Esophagus muscularis mucosa (tissue), 4 donors: ENCODE measurements around the gene MSH2. TPM values are rescaled to one million over a fixed set of nuclear protein-coding genes. Genes with fewer than 3 reads are reported as not detected.

Experiments
- DNase-seq: peaks from one replicate; pipeline ENCODE4 v3.0.0-alpha.2; 2017; ENCODE audit errors: extremely low spot score
- H3K27ac ChIP-seq, 4 donors: fragments of 200-600 bp; sonication (generic); replicated peaks in 1 of 4; 1 replicate in 3 of 4; 2 replicates in 1 of 4; pipeline ENCODE4 v1.5.1; 2016 to 2019; ENCODE audit warnings: mild to moderate bottlenecking in 1 of 4
- H3K27me3 ChIP-seq, 4 donors: fragments of 200-600 bp; sonication (generic); one replicate each; pipeline versions ENCODE4 v1.5.1 to v1.6.0; 2016 to 2019
- H3K36me3 ChIP-seq, 4 donors: fragments of 200-600 bp; sonication (generic); one replicate each; pipeline ENCODE4 v1.5.1; 2016 to 2019
- H3K4me1 ChIP-seq, 4 donors: fragments of 200-600 bp; sonication (generic); one replicate each; pipeline ENCODE4 v1.5.1; 2016 to 2019
- H3K4me3 ChIP-seq, 4 donors: fragments of 200-600 bp; sonication (generic); 1 replicate in 2 of 4; 2 replicates in 2 of 4; pipeline ENCODE4 v1.5.1; 2016 to 2019; ENCODE audit warnings: mild to moderate bottlenecking in 4 of 4, moderate library complexity in 1 of 4
- H3K9me3 ChIP-seq, 4 donors: fragments of 200-600 bp; sonication (generic); 1 replicate in 3 of 4; 2 replicates in 1 of 4; pipeline ENCODE4 v1.5.1; 2016 to 2019
- CTCF ChIP-seq, 3 experiments: fragments of 200-600 bp in 2 of 3; fragments of 450-650 bp in 1 of 3; sonication (generic) in 2 of 3; IDR thresholded peaks; one replicate each; pipeline ENCODE4 v1.5.1; 2017 to 2019; ENCODE audit warnings: antibody characterized with exemption in 3 of 3, mild to moderate bottlenecking in 2 of 3, moderate library complexity in 1 of 3
- EP300 ChIP-seq: sonication (generic); formaldehyde crosslinking; IDR thresholded peaks from one replicate; pipeline ENCODE4 v1.6.1; 2017; ENCODE audit warnings: antibody characterized with exemption
- POLR2A ChIP-seq: fragments of 450-650 bp; IDR thresholded peaks from one replicate; pipeline ENCODE4 v1.6.1; 2017; ENCODE audit warnings: antibody characterized with exemption, moderate library complexity, mild to moderate bottlenecking, low read depth
- POLR2AphosphoS5 ChIP-seq, 2 donors: sonication (generic); formaldehyde crosslinking; IDR thresholded peaks; one replicate each; pipeline ENCODE4 v1.6.1; 2017; ENCODE audit warnings: antibody characterized with exemption in 2 of 2
- WGBS: methylation state at CpG from one replicate; pipeline ENCODE4 v1.1.5; 2018; 5-methylcytosine and 5-hydroxymethylcytosine counted together
- intact Hi-C: fragments of 100-400 bp; cut with DNase I; formaldehyde crosslinking; loops from one replicate; pipeline ENCODE4 v1.15.1; 2023
- total RNA-seq, 4 donors: library from RNA; depleted of rRNA; stranded (reverse); fragments of >200 nt; gene quantifications; one replicate each; pipeline versions ENCODE4 v1.1.0 to v1.2.1, GENCODE V29; 2016

Gene MSH2
- total RNA-seq, 4 donors from 2014 or later: 5.6 to 9.9 (median 7.6) TPM

DNA sequence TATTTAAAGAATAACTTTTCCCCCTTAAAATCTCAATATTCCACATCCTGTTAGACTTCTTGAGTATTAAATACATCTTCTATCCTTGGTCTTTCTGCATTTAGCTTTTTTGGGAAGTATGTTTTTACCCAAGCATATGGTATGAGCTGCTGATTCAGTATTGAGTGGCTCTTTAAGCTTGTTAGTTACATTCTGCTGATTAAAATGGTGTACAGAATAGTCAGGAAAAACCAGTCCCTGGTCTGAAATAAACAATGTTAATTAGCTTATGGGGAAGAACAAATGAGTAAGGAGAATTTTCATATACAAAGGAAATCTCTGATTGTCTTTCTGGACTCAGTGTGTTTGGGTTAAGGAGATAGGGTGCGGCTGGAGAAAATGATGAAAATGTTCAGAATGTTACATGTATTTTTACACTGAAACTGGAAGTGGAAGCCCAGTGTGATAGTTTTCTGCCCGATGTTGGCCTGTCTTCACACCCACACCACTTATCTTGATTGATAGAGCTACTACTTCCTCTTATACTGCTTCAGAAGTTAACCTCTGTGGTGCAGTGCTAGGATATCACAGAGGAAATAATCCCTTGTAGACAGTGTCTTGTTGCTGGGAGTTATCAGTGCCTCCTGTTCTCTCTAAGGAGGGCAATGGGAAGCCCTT lies 84.0 kb downstream of the MSH2 start:
- no peaks in the 10 kb centered on the region for H3K9me3 ChIP-seq
- 45% methylated on average over 2 of the region's 2 CpGs for whole genome bisulfite sequencing
- no peak overlapping the region for H3K27ac ChIP-seq
- TF ChIP-seq POLR2AphosphoS5 (IDR thresholded peaks at IDR 0.05) (no peak), CTCF (IDR thresholded peaks at IDR 0.05) (no peak), EP300 (no peak), POLR2A (no peak)
- no peaks in the 10 kb centered on the region for H3K27me3 ChIP-seq
- no peak overlapping the region for H3K4me3 ChIP-seq
- no peak for DNase-seq
- peaks cover 0 to 10% (median 8%) of the 10 kb centered on the region in 4 donors for H3K4me1 ChIP-seq
- intact Hi-C loops: no loop called here
- H3K36me3 ChIP-seq: peaks cover 0 to 11% (median 6%) of the 10 kb centered on the region in 4 donors

GRCh38 chr2:47487498-47487875 lies 84.5 kb downstream of the MSH2 start:
- H3K4me1 ChIP-seq: peaks cover 0 to 10% (median 8%) of the 10 kb centered on the region in 4 donors
- intact Hi-C loops: no loop called here

GRCh38 chr2:47488870-47489584 lies 86.1 kb downstream of the MSH2 start:
- no peaks in the 10 kb centered on the region for H3K9me3 ChIP-seq
- WGBS: 74% methylated on average over 9 of the region's 9 CpGs
- DNase-seq: no peak
- H3K27me3 ChIP-seq: no peaks in the 10 kb centered on the region
- TF ChIP-seq POLR2A (no peak), EP300 (no peak), POLR2AphosphoS5 (IDR thresholded peaks at IDR 0.05) (no peak), CTCF (IDR thresholded peaks at IDR 0.05) (no peak)
- no peak overlapping the region for H3K27ac ChIP-seq
- H3K36me3 ChIP-seq: peaks cover 0 to 5% (median under 1%) of the 10 kb centered on the region in 4 donors
- H3K4me1 ChIP-seq: peaks cover 0 to 10% (median 8%) of the 10 kb centered on the region in 4 donors
- intact Hi-C loops: no loop called here
- no peak overlapping the region for H3K4me3 ChIP-seq

More at GRCh38 chr2:47487498-47487875, 84.5 kb downstream of the MSH2 start:
- TF ChIP-seq POLR2AphosphoS5 (IDR thresholded peaks at IDR 0.05) (no peak), POLR2A (no peak), CTCF (IDR thresholded peaks at IDR 0.05) (no peak), EP300 (no peak)
- no peak overlapping the region for H3K4me3 ChIP-seq
- DNase-seq: no peak
- H3K27ac ChIP-seq: no peak overlapping the region
- peaks cover 0 to 11% (median 6%) of the 10 kb centered on the region in 4 donors for H3K36me3 ChIP-seq
- H3K27me3 ChIP-seq: no peaks in the 10 kb centered on the region
- 81% methylated on average over 1 of the region's 1 CpG for WGBS
- H3K9me3 ChIP-seq: no peaks in the 10 kb centered on the region

GRCh38 chr2:47490406-47490805 lies 87.5 kb downstream of the MSH2 start:
- WGBS: 81% methylated on average over 6 of the region's 6 CpGs
- peaks cover 0 to 2% (median 0%) of the 10 kb centered on the region in 4 donors for H3K27me3 ChIP-seq

More at GRCh38 chr2:47490406-47490805, 87.5 kb downstream of the MSH2 start:
- TF ChIP-seq POLR2AphosphoS5 (IDR thresholded peaks at IDR 0.05) (no peak), EP300 (no peak), CTCF (IDR thresholded peaks at IDR 0.05) (no peak), POLR2A (no peak)
- no peaks in the 10 kb centered on the region for H3K36me3 ChIP-seq
- intact Hi-C loops: no loop called here
- no peaks in the 10 kb centered on the region for H3K9me3 ChIP-seq
- H3K4me3 ChIP-seq: no peak overlapping the region
- H3K4me1 ChIP-seq: peaks cover 0 to 10% (median 8%) of the 10 kb centered on the region in 4 donors
- DNase-seq: no peak
- no peak overlapping the region for H3K27ac ChIP-seq
